GM19467 (cell line): ENCODE measurements around the gene RPLP1.
A peak's percentile ranks its signal among the peaks of the same experiment; 100 is the strongest.

Experiments used
- ATAC-seq: cut with Tn5 transposase; IDR thresholded peaks from one replicate; pipeline ENCODE4 v1.9.1; 2021; ENCODE audit warnings: mild to moderate bottlenecking, moderate library complexity; ENCODE audit not compliant: unreplicated experiment

The RPLP1 gene

DNA sequence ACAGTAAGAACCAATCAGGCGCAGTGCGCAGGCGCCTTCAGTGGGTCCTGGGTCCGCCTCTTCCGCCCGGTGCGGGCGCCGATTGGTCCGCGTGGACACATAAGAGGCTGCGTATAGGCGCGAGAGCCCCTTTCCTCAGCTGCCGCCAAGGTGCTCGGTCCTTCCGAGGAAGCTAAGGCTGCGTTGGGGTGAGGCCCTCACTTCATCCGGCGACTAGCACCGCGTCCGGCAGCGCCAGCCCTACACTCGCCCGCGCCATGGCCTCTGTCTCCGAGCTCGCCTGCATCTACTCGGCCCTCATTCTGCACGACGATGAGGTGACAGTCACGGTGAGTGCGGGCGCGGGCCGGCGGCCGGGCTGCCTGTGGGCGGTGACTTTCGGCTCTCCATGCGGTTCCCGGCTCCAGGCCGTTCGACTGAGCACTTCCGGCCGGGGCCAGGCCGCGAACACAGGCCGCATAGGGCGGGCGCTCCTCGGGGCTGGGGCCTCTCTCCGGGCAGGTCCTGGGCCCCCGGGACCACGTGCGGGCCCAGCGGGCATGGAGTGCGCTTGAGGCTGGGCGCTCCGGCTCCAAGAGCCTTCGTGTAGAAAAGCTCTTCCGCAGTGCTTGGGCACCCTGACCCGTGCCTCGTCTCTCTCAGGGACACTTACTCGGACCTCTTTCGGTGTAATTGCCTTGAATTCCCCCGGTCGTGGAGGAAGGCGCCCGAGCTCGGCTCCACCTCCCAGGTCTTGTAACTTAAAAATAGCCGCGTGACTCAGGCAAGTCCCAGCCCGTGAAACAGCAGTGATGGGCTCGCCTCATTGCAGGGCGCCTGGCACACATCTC is at the start of gene RPLP1:
TSS of gene RPLP1 (plus strand) at position 127 of the 830 bp plus-strand sequence. CDS start at position 258, 131 bp downstream.
- peak; percentile 78 for ATAC-seq

DNA sequence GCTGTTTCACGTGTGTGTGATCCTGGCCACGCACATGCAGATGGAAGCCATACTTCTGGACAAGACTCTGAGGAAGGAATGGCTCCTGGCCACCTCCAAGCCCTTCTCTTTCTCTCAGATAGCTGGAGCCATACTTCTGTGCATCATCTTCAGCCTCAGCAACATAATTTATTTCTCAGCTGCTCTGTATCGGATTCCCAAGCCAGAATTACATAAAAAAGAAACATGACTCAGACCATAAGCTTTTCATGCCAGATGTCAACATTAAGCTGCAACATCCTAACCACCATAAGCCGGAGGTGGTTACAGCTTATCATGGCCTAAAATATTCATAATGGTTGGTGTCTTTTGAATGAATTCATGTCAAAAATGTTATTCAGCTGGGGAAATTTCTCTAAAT is 49.0 kb upstream of the RPLP1 start:
- no peak for ATAC-seq

DNA sequence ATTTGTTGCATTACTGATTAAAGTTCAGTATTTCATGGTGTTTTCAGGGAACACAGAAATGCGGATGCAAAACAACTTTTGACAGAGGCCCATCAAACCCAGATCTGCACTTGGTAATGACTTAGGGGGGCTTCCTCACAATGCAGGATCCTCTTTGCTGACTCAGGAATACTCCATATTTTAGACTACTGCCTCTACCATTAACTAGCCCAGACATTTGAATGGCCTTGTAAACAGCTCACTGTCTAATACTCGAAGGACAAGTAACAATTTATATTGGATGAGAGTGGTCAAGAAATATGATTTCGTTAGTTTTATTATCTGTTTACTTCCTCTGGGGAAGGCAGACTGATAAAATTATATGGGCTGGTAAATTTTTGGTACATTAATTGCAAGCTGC is 47.5 kb upstream of the RPLP1 start:
- no peak for ATAC-seq

DNA sequence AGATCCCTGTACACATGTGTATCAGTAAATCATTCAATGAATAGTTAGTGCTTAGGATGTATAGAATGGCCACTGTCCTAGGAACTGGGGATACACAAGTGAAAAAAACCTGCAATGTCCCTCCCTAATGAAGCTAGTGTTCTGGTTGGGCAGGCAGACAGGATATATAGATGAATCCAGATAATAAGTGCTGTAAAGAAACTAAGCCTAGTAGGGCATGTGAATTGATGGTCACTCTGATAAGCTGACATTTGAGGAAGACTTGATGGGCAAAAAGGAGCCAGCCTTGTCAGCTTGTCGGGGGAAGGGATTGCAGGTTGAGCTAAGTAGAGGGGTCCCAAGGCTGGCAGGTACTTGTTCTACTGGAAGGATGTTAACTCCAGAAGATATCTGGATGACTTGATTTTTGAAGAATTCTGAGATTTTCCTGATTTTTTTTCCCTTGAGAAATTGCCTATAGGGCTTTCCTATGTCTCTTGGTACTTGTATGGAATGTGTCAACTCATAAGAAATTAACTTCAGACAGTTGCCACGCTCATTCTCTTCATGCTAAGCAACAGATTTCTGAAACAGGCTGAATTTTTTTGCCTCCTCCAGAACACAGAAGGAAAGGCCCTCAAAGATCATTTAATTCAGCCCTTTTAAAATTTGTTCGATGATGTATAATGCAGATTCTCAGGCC is 44.8 kb upstream of the RPLP1 start:
- no peak for ATAC-seq

DNA sequence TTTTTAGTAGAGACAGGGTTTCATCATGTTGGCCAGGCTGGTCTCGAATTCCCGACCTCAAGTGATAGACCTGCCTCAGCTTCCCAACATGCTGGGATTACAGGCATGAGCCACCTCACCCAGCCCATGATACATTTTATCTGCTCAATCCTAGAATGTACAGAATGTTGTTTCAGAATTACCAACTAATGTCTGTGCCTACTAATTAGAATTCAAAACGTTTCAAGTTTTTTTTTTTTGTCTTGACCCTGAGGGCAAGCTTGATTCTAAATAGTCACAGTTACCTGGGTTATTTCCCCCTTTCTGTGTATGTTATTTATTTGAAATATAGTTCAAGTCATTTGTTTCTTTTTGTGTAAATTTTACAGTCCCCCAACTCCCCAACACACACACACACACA is 43.8 kb upstream of the RPLP1 start:
- no peak for ATAC-seq

DNA sequence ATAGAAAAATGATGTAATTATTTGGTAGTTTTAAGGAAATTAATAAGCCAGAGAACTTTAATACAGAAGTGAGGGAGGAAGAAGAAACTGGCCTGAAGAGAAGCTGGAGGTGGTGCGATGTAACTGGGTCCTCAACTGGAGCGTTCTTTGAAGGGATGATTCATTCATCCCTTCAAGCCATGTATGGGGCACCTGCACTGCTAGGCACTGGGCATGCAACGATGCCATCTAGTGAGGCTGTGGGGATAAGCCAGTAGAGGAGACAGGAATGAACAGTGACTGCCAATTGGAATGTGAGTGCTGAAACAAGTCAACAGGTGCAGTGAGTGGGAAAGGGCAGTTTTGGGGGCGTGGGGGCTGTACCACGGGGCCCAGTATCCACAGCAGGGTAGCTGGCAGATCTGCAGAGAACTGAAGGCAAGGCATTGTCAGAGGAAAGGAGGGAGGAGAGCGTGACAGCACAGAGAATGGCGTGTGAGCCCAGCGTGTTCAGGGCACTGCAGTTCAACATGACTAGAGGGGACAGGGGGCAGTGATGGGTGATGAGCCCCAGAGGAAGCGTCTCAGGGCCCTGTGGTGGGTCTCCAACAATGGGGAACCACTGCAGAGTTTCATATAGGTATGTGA is 42.3 kb upstream of the RPLP1 start:
- no peak for ATAC-seq

DNA sequence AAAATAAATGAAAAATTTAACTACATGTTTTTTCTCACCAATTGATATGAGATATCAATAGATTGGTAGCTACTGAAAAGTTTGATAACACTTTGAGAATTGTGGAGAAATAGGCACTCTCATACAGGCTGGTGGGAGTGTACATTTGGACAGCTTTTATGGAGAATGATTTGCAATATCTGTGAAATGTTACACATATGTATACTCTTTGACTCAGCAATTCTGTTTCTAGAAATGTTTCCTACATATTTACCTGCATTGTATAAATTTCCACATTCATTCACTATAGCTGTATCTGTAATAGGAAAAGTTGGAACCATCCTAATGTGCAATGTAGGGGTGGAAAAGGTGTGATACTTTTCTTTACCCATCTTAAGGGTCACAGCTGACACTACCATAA is 40.3 kb upstream of the RPLP1 start:
- no peak for ATAC-seq

DNA sequence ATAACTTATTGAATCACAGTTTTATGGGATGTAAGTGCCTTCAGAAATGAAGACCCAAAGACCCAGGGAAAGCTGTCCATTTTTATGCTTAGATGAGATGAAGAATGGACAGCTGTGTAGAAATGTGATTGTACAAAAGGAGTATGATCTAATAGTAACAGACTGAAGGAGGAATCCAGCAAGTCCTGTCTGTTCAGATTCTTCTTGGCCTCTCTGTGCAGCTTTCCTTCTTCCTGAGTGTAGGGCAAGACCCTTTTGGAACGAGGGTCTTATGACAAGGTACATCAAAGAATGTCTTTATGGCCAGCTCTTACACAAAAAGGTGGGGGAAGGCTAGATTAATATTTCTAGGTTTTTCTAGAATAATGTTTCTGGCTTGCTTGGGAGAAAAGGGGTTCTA is 39.9 kb upstream of the RPLP1 start:
- no peak for ATAC-seq

DNA sequence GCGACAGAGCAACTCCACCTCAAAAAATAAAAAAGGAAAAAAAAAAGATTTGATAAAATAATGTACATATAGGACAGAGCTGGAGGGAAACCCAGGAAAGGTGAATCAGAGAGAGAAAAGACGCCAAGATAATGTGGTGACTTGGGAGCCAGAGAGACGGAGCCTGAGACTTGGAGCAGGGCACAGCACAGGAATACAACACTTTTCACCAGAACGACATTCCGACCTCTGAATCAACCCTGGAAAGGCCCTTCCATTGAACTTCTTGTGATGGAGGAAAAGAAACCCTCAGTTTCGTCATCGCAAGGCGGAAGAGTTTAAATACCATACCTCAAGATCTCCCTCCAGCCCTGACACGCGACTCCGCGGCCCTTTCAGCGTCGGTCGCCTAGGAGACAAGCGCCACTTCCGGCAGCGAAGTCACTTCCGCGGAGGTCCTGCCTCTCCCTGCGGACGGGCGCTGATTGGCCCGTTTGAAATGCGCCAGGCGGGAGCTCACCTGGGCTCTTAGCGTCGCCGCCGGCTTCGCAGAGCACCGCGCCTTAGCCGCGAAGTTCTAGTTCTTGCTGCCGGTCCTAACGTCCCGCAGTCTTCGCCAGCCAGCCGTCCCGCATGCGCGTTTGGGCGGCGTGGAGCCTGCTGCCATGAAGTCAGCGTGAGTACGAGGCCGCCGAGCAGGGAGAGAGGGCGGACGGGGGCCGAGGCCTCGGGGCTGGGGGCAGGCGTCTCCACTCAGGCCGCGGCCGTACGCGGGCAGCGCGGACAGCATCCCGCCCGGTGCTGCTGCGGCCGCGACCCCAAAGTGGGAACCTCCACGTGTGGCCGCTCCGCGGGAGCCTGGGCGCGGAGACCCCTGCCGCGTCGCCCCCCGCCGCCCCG is 38.6 kb upstream of the RPLP1 start, which contains the start of gene KIF23:
TSS of gene KIF23 (plus strand) at position 528 of the 879 bp plus-strand sequence. CDS start at position 645, 117 bp downstream.
- peak; percentile 88 for ATAC-seq

DNA sequence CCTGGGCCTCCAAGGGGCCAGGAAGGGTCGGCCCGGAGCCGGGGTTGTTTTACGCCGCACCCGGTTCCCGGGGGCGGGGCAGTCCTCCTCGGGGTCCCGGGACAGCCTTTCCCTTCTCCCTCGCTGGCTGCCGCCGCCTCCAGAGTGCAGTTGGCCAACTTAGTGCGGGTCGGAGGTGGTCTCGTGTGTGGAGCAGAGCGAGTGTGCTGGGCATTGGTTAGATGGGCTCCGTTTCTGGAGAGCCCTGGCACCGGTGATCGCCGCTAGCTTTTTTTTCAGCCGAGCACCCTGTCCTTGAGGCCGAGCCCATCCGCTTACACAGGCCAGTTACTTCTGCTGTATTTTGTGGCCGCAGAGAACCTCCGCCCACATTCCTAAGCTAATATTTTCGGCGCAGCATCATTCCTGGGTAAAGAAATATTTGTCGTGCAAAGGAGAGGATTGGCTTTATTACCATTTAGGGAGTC is 37.9 kb upstream of the RPLP1 start:
- ATAC-seq = peak; percentile 33

DNA sequence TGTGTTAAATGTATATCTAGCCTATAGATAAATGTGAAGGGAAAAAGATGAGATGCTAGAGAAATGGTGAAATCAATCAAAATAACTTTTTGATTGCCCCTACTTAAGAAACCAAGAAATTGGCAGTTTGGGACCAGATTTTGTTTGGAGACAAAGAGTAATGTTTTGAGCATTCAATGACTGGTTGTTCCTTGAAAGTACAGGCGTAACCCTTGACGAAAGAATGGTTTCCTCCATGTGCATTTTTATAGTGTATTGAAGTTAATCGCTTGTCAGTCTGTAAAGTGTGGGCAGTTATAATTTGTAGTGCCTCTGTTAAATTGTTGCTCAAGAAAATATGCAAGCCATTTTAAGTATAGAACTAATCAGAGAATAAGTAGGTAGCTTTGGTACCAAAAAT is 37.2 kb upstream of the RPLP1 start:
- ATAC-seq = no peak

DNA sequence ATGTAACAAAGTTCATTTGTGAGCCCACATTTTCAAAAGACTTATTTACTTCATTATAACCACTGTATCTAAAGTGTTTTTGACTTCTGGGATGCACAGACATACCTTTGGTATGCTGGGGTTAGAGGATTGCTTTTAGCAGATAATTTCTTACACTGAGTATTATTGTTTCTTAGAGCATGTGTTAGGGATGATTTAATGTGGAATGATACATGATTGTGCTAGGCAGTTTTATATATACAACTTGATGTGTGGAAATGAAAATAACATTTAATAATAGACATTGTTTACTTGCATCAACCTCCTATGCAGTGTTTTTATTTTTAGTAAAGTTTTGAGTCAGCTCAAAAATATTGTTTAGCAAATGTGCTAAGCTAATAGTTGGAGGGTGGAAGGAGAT is 35.0 kb upstream of the RPLP1 start:
- no peak for ATAC-seq

DNA sequence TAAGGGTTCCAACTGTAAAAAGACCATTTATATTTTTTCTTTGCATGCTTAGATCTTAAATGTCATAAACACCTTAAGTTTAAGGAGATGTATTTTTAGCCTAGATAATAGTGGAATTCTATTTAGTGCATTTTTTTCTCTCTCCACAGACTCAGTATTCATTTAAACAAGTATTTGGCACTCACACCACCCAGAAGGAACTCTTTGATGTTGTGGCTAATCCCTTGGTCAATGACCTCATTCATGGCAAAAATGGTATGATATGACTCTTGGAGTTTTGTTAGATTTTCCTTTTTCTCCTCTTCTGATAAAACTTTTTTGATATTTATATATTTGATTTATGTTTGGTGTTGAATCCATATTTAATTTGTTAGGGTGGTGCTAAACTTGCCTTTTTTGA is 31.1 kb upstream of the RPLP1 start:
- no peak for ATAC-seq

DNA sequence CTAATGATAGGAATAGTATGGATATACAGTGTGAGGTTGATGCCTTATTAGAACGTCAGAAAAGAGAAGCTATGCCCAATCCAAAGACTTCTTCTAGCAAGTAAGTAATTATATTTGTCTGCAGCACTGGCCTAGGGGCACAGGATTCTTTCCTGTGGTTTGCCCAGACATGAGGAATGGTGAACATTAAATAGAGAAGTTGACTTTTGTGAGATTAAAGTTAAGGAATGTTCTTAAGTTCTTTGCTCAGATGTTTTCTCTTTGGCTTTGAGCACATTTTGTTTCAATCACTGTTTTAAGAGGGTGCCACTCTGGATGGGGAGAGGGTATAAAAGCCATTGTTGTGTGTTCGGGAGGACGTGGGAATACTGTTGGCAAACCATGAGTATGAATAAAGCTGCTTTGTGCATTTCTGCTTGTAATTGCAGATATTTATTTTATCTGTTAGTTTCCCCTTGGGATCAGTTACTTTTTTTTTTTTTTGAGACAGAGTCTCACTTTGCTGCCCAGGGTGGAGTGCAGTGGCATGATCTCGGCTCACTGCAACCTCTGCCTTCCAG is 30.2 kb upstream of the RPLP1 start:
- no peak for ATAC-seq

DNA sequence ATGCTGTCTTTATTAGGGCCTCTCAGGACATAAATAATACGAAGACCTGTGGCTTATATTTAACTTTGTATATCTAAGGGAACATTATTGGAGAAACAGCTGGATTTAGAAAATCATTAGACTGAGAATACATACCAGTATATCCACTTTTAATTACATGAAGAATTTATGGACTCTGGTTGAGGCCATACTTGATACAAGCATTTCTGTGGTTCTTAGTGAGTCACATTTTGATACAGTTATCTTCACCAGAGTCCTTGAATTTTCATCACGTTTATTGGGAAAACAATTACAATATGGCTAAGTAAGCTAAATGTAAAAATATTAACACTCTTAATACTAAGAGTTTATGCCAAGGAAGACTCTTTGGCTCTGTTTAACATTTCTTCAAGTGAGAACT is 28.6 kb upstream of the RPLP1 start:
- ATAC-seq = no peak

DNA sequence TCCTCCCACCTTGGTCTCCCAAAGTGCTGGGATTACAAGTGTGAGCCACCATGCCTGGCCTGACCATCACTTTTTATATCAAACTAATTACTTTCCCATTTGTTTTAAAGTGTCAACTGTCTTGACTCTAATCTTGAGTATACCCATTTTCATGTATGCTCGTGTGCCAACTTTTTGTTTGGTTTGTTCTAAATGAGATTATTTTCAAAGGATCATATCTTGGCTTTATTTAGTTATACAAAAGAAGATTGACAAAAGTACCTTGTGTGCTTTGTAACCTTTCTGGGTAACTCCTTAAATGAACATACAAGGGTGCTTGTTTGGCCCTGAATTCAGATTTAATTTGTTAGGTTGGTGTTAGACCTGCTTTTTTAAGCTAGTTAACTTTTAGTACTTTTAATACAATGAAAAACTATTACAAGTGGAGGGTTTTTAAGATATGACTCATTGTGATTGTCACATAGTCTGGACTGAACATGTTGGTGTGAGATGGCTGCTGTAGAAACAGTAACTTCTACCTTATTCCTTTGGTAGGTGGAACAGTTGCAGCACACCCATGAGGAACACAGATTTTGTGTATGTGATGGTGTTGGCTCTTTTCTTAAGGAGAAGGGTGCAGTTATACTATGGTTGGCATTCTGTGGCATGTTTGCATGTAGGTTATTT is 27.7 kb upstream of the RPLP1 start:
- no peak for ATAC-seq

DNA sequence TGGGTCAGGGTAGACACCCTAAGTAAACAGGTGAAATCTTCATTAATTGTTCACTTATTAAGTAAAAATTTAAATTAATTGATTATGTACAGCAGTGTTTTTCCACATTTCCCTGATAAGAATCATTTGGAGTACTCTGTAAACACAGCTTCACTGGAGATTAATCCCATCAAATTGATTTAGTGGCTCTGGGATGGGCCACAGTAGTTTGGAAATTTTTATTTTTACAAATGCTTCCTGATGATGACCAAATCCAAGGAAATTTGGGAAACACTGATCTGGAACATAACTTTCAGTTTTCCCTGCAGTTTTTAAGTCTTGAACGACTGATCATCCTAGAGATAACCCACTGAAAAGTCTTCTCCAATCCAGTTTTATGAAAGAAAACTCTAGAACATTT is 18.8 kb upstream of the RPLP1 start:
- no peak for ATAC-seq

DNA sequence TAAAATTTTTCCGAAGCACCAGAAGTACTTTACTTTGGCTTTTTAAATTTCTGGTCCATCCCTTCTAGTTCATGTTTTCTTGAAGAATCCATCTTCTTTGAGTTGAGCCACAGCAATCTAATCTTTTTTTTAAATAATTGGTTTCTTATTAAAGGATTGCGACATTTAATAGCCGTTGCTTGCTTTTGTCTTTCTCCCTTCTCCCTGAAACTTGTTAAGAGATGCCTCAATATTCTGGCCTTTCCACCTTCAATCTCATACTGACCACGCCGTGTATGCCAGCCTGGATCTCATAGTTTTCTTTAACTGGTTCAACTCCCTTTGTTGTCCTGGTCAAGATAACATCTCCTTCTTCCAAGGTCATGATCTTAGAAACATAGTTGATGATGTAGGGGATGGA is 18.4 kb upstream of the RPLP1 start:
- ATAC-seq = no peak

DNA sequence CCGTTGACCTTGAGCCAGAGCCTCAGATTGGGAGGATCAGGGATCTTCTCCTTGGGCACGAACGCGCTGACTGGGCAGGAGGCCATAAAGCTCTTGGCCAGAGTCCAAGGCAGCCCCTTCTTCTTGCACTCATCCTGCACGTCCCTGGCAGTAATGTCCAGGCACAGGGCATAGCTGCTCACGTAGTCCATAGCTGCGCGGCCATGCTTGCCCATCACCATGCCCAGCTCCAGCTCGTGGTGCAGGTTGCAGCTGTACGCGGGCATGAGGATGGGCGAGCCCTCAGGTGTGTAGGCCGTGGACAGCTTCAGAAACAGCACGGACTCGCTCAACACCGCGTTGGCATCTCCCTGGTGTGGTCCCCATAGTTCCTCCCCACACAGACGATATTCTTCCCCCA is 17.9 kb upstream of the RPLP1 start:
- no peak for ATAC-seq

DNA sequence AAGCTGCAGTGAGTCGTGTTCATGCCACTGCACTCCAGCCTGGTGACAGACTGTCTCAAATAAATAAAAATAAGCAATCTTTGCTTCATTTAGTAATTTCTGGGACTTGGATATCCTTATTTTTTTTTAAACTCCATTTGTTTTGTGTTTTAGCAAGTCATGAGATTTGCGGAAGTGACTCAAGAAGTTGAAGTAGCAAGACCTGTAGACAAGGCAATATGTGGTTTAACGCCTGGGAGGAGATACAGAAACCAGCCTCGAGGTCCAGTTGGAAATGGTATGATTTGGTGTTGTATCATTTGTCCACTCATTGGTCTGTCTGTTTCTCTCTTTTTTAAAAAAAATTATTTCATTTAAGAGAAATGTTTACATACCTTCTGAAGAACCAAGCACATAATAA is 16.6 kb upstream of the RPLP1 start:
- no peak for ATAC-seq
